ENCODE results near the gene RAD51B.
"Not testable (repeated sequence)": the region's sequence is repeated elsewhere in the genome, so short reads cannot be mapped to it uniquely, and the experiment has no call there.

Gene RAD51B

DNA sequence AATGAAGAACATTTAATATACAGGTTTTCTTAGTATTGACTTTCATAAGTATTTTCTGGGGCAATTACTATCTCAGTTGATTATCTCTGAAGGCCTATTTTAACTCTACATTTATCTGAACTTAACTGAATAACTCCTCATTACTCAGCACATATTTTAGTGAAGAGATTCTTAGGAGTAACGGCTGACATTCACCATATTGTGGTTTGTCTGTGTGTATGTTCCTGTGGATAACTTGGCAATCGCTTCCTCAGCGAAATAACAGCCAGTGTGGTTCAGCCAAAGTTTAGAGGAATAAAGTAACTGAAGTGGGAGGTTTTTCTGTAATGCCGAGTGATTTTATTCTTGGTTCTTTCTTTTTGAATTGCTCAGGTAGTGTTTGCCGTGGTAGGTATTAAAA, 168.0 kb downstream of the RAD51B start:
- DNase-seq, result no peak

DNA sequence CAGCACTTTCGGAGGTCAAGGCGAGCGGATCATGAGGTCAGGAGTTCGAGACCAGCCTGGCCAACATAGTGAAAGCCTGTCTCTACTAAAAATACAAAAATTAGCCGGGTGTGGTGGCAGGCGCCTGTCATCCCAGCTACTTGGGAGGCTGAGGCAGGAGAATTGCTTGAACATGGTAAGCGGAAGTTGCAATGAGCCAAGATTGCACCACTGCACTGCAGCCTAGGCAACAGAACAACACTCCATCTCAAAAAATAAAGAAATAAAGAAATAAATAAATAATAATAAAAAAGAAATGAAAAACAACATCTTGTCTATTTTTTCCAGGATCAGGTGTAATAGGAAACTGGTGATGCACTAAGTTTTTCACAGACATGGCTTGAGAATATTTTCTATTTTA, 168.6 kb downstream of the RAD51B start:
- not testable (repeated sequence) for DNase-seq

DNA sequence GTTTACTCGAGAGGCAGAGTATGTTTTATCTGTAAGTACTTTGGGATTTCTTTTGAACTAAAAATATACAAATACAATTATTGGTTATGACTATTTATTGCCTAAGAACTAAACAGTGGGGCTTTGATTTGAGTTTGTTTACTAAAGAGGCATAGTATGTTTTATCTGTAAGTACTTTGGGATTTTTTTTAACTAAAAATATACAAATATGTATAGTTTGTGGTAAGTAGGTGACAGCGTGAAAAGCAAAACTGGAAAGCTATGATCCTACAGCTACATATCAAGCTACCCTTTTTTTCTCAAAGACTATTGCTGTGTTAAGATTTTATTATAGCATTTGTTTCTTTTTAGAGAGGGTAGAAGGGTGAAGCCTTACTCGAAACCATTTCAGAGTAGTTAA, 171.0 kb downstream of the RAD51B start:
- DNase-seq, result no peak

DNA sequence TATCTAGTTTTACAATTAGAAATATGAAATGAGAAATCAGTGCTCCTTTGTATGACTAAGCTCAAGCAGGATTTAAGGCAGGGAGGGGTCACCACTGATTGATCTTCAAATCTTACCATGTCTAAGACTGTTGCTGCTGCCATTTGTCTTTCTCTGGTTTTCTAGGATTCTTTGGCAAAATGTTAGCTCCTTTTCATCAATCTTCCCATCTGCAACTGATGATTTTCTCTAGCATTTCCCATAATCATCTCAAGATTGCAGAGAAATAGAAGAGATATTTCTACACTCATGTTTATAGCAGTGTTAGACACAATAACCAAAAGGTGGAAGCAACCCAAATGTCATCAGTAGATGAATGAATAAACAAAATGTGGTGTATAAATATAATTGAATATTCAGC, 175.0 kb downstream of the RAD51B start:
- DNase-seq, result no peak

DNA sequence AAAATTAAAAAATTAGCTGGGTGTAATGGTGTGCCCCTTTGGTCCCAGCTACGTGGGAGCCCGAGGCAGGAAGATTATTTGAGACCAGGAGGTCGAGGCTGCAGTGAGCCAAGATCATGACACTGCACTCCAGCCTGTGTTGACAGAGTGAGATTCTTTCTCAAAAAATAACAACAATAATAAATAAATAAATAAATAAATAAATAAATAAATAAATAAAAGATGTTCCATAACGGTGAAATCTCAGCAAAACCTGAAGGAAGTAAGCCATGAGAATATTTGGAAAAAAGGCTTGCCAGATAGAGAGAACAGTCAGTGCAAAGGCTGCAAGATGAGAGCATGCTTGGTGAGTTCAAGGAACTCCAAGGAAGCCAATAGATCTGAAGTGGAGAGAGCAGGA, 176.7 kb downstream of the RAD51B start:
- DNase-seq, result no peak

DNA sequence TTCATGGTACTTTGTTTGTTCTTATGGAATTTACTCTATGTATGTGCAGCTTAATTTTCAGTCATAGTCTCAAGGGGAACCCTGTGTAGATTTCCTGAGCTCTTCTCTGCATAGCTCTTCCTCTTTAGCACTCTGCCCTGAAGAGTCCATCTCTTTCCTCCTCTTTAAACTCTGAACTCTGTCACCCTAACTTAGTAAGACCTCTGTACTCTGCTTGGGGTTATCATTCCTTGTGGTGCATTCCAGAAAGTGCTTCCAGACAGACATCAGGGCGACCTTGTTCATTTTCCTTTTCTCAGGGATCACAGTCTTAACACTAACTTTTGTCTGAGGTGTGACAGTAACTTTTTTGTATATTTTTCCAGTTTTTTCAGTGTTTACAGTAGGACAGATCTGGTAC, 179.3 kb downstream of the RAD51B start:
- no peak for DNase-seq

DNA sequence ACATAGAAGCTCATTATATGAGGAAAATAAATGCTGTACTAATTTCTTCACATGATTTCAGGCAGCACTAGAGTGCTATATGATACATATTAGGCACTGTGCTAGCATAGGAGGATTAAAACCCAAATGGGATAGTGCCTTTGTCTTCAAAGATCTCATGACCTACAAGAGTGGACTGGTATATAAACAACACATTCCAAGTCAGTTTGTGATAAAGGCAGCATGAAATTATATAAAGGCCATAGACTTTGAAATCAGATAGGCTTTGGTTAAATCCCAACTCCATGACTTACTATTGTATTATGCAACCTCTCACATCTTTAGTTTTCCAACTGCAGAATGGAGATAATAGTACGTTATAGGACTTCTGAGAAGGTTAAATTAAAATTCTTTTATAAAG, 179.7 kb downstream of the RAD51B start:
- no peak for DNase-seq

DNA sequence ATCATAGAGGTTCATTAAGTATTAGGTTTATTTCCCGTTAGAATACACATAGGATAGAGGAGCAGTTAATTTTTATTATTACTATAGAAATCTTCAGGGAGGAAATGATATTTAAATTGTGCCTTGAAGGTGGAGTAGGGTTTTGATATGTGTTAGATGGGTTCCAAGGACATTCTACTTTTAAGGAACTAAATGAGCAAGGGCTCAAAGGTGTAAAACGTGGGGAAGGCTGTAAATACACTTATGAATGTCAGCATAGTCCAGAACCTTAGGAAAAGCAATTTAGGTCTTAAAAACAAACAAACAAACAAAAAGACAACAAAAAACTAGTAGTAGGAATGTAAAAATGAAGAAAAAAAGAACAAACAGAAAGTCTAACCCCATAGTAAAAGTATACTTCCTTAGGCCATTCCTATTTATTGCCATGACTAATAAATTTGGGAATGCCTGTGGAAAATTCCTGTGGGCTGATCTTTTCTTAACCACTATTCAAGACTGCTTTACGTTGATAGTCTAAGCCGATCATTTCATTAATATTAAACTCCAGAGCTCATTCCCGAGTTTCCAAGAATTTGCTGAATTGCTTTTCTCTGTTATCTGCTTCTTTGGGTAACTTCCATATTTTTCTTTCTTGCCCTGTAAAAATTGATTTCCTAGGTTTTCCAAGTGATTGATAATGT, 180.3 kb downstream of the RAD51B start:
- DNase-seq, result no peak

DNA sequence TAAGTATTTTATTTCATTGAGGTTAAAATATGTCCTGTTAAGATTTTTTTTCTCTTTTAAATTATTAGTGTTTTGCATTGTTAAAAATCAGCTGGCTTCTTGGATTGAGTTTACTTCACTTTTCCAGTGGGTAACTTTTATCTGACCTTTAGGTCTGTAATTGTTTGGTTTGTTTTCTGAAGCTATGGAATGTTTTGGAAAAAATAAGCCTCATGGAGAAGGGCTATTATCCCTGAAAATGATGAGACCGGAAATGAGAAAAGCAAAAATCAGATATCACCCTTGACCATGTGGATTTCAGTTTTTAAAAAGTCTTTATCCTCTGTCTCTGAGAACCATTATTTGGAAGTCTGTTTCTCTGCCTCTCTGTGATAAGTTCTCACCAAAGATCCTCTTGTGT, 180.9 kb downstream of the RAD51B start:
- DNase-seq, result no peak

DNA sequence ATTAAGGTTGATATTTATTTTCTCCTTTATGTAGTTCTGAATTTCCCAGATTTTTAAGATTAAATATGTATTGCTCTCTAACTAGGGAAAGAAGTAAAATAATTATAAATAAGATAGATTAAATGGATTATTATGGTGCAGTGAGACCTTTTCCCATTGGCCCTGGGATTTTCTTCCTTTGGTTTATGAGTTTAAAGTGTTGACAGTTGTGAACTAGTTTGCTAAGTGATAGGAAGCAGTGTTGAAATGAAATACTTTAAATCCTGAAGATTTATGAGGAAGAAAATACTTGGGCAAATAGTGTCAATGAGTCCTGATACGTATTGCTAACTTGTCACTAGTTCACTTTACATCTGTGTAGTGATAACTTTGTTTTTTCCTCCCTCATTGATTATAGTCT, 188.9 kb downstream of the RAD51B start:
- no peak for DNase-seq

DNA sequence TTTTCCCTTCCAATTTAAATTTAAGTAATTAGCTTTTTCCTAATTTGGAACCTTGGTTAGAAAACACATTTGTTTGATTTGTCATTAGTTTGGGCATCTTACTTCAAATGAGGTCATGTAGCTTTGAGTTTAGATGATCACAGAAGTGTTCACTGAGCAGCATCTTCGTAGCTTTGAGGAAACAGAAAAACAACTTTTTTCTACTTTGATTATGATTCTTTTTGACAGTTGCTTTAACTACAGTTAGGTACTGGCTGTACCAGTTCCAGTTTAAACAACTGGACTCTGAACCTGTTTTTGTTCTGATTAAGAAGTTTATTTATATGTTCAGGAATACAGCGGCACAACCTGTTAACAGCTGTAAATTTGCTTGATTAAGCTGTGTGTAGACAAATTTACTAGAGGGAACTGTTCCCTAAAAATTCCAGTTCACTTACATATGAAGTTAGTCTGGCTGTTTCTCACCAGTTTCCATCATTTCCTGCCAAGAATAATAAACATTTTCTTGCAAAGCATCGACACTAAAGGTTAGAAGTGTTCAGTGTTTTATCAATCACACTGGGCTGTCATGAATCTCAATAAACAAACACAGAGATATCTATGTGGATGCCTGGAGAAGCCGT, 191.9 kb downstream of the RAD51B start:
- no peak for DNase-seq

DNA sequence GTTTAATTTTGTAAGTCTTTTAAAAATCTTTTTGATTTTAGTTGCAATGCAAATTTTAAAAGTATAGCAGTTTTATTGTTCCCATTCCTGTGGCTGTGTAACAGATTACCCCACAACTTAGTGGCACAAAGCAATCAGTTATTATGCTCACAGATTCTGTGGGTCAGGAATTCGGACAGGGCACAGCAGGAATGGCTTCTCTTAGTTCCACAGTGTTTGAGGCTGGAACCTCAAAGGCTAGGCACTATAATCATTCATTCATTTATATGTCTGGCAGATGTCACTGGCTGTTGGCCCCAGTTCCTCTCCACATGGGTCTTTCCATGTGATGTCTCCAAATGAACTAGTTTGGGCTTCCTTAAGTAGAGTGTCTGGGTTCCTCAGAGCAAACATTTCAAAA, 193.3 kb downstream of the RAD51B start:
- DNase-seq, result no peak

DNA sequence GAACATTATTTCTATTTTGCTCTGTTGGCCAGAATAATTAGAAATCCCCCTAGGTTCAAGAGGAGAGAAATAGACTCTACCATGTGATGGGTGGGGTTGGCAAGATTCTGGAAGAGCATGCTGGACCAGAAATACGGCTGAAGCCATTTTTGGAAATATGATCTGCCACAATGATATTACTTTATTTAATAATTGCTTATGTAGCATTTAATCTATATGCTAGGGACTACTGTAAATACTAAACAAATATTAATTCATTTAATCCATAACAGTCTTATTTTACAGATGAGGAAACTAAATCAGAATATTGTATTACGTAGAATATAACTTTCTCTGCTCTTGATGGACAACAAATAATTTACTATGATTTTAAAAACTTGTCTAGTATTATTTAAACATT, 193.7 kb downstream of the RAD51B start:
- no peak for DNase-seq

DNA sequence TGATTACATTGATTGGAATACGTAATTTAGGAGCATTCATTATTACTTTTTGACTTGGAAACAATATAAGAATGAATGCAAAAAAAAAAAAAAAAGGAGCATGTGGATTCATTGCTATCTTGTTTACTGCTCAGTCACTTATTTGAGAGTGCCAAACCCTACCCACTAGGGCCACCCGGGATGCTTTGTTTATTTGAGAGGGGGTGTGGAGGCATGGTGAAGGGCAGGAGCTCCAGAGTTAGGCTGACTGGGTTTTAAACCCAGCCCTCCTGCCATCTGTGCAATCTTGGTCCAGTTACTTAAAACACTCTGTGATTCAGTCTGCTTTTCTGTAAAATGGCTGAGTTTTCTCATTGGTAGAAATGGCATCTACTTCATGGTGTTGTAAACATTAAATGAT, 195.2 kb downstream of the RAD51B start:
- no peak for DNase-seq

DNA sequence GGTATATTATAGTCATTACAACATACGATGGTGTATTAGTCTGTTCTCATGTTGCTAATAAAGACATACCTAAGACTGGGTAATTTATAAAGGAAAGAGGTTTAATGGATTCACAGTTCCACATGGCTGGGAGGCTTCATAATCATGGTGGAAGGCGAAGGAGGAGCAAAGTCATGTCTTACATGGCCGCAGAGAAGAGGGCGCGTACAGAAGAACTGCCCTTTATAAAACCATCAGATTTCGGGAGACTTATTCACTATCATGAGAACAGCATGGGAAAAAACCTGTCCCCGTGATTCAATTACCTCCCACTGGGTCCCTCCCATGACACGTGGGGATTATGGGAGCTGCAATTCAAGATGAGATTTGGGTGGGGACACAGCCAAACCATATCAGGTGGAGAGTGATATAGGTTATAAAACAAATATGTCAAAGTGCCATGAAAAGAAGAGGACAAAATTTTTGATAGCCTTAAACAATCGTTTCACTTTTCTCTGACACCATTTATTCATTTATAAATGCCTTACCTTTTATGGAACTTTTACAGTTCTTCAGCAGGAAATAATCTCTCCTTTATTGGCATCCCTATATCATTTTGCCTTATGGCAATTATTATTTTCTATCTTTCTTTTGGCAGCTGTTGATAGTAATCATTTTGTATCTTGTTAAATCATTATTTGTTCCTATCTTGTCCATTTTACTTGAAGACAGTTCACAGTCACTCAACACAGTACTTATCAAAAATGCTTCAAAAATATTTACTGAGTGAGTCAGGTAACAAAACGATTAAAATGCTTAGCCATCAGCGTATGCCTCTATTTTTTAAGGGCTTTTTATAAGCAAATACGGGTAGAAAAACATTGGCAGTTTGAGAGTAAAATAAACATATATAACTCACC, 196.0 kb downstream of the RAD51B start:
- no peak for DNase-seq

DNA sequence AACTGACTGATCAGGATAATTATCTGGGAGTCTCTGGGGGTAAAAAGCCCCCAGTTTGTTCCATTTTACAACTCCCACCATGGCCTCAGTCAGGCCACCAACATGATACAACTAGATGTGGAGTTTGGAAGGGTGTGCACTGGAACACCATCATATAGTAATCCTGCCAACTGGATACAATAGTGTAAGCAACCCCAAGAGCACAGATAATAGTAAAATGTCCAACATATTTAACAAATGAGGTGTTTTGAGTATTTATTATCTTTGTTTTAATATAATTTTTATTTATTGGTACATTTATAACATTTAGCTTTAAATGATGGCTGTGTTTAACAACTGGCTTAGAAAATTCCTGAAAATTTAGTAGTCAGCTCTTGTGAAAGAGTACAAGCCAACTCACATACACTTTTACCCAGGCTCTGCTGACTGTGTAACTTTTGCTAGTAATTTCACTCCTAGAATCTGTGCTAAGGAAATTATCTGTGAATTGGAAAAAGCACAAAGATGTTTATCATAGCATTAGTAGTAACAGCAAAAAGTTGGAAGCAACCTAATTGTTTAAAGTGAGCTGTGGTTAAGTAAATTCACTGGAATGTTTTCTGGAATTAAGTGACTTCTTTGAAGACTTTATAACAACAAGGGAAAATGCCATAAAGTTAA, 196.8 kb downstream of the RAD51B start:
- DNase-seq, result no peak

DNA sequence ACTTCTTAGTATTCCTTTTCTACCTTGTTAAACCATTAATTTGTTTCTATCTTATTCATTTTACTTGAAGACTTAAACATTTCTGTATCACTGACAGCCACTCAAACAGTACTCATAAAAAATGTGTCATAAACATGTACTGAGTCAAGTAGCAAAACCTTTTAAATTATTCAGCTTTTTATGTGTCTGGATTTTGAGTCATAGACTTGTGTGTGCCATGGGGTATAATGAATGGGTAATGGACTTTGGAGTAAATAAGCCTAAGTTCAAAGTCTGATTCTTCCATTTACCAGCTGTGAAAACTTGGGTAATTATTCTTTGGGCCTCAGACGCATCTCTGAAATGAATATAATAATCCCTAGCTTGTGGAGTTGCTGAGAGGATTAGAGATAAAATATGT, 199.0 kb downstream of the RAD51B start:
- DNase-seq, result no peak

DNA sequence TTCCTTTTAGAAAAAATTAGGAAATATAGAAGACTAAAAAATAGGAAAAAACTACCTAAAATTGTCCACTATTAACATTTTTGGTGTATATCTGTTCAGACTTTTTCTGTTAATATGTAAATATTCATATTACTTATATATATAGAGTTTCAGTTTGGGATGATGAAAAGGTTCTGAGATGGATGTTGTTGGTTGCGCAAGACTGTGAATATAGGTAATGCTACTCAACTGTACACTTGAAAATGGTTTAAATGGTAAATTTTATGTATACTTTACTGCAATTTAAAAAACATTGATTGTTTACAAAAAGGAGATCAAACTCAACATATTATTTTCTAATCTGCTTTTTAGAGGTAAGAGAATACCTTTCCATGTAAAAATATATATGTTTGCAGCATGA, 200.9 kb downstream of the RAD51B start:
- DNase-seq, result no peak

DNA sequence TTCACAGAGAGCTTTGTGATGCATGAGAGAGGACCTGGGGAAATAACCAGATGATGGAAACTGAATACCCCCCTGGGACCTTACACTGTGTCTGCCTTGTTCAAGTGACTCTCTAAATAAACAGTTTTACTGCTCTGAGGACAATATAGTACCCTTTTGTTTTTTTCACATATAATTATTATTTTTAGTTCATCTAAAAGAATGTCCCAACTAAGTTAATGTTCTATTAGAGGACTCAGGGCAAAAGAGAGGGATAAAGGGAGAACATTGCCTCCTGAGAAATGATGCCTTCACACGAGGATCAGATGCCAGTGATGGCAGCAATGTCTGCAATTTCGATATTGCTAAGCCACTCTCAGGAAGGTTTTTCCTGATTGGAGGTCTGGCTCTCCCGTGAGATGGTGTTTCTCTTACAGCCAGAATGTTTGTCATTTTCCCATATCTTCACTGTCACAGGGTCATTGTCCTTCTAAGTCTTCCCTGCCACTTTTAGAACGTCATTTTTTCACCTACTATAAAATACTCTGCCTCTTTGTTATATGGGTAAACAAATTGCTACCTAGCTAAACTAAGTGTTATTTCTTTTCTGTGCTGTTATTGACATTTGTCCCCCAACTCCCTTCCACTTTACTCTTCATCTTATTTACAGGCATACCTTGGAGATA, 201.6 kb downstream of the RAD51B start:
- DNase-seq, result peak; percentile 94

DNA sequence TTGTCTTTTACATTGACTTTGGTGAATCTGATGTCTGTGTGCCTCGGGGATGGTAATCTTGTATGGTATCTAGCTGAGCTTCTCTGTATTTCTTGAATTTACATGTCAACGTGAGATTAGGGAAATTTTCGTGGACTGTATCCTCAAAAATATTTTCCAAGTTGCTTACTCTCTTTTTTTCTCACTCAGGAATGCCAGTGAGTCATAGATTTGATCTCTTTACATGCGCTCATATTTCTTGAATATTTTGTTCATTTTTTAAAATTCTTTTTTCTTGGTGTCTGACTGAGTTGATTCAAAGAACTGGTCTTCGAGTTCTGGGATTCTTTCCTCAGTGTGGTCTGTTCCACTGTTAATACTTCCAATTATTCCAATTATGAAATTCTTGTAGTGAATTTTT, 207.7 kb downstream of the RAD51B start:
- DNase-seq, result no peak

DNA sequence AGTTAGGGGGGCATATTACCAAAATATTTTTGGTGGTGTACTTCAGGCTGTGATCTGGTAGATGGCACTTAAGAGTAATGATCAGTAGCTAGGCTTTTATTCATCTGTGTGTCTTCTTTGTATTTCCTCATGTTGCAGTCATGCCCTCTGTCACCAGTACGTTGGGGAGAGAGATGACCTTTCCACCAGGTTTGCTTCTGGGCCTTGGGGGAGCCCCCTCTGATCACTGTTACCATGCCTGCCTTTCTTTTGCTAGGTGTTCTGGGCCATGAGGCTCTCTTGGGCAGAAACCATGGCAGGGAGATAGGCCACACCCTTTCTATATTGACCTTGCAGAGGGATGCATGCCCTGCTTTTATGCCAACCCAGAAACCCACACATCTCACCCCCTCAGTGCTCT, 208.5 kb downstream of the RAD51B start:
- DNase-seq, result no peak

DNA sequence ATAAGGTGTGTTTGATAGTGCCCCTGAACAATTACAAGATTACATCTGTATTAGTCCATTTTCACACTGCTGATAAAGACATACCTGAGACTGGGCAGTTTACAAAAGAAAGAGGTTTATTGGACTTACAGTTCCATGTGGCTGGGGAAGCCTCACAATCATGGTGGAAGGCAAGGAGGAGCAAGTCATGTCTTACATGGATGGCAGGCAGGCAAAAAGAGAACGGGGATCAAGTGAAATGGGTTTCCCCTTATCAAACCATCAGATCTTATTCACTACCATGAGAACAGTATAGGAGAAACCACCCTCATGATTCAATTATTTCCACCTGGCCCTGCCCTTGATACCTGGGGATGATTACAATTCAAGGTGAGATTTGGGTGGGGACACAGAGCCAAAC, 211.4 kb downstream of the RAD51B start:
- DNase-seq, result not testable (repeated sequence)

DNA sequence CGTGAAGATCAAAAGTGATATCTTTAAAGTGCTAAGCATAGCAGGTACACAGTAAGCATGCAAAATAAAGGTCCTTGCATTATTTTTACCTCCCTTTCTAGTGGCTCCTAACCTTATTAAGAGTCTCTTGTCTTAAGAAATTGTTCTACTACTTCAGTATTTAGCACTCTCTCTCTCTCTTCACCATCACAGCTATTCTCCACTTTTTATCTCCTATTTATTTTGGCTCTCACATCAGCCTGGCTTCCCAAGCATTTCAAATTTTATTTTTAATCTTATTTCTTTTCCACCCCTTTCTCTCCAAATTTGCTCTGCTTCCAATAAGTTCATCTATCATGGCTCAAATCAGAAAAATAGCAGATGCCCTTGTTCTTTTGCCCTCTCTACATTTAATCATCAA, 212.6 kb downstream of the RAD51B start:
- no peak for DNase-seq
